ENCODE data around the gene NDUFAB1. TPM values are rescaled to one million over a fixed set of nuclear protein-coding genes. Genes with fewer than 3 reads are reported as not detected.
"Not testable (repeated sequence)": the region's sequence is repeated elsewhere in the genome, so short reads cannot be mapped to it uniquely, and the experiment has no call there.

The NDUFAB1 gene
- polyA plus RNA-seq, 1 of the 3 experiments (the other 2 are of a cell fraction): 187 TPM

- TF ChIP-seq TEAD4 (IDR thresholded peaks at IDR 0.05; ENCODE audit: borderline replicate concordance, insufficient read depth): no peak
- TF ChIP-seq RCOR1 (IDR thresholded peaks at IDR 0.05; ENCODE audit: low read length): no peak
- TF ChIP-seq ELF1 (IDR thresholded peaks at IDR 0.05): no peak
- TF ChIP-seq NFIC (IDR thresholded peaks at IDR 0.05; ENCODE audit: borderline replicate concordance): no peak
- TF ChIP-seq YY1 (IDR thresholded peaks at IDR 0.05; ENCODE audit: low read depth): no peak
- TF ChIP-seq CHD2 (IDR thresholded peaks at IDR 0.05; ENCODE audit: low read length, partially characterized antibody): no peak
- no peak for TF ChIP-seq MEF2A (IDR thresholded peaks at IDR 0.05; ENCODE audit: borderline replicate concordance, low read depth)
- no peak for TF ChIP-seq JUND (IDR thresholded peaks at IDR 0.05)
- TF ChIP-seq MXI1 (IDR thresholded peaks at IDR 0.05; ENCODE audit: low read depth, low read length): no peak
- TF ChIP-seq IRF3 (IDR thresholded peaks at IDR 0.05; ENCODE audit: low read depth, low read length): no peak
- no peak for TF ChIP-seq GATA2 (CRISPR knock-in tag; IDR thresholded peaks at IDR 0.05)
- no peak for TF ChIP-seq FOSL2 (IDR thresholded peaks at IDR 0.05; ENCODE audit: borderline replicate concordance, low read depth)
- no peak for TF ChIP-seq RFX5 (IDR thresholded peaks at IDR 0.05; ENCODE audit: low read length)
- TF ChIP-seq NRF1 (IDR thresholded peaks at IDR 0.05; ENCODE audit: low read depth, low read length): no peak
- no peak for TF ChIP-seq SMC3 (IDR thresholded peaks at IDR 0.05; ENCODE audit: low read depth, low read length)
- no peak for TF ChIP-seq MAX (IDR thresholded peaks at IDR 0.05; ENCODE audit: low read depth)
- no peak for TF ChIP-seq USF1 (IDR thresholded peaks at IDR 0.05; ENCODE audit: borderline replicate concordance, low read depth)
- H3K9me2 ChIP-seq: no peaks in the 10 kb centered on the region
- no peak overlapping the region for H3K4me2 ChIP-seq
- POLR2A ChIA-PET: no interaction called here
- DNase-seq: no peak
- no peaks in the 10 kb centered on the region for H3K9me3 ChIP-seq
- no peak overlapping the region for H2AFZ ChIP-seq (ENCODE audit: low read depth)
- WGBS (ENCODE audit: low lambda C conversion rate): 91% methylated on average over 4 of the region's 4 CpGs
- no peaks in the 10 kb centered on the region for H3K4me1 ChIP-seq (ENCODE audit: control insufficient read depth in 1 of 2, insufficient read depth in 2 of 2, low read depth in 1 of 2, low read length in 1 of 2)
- no peaks in the 10 kb centered on the region for H4K20me1 ChIP-seq (ENCODE audit: insufficient read depth)
- H3F3A ChIP-seq (replicated peaks; ENCODE audit: insufficient read depth): no peaks in the 10 kb centered on the region
- H3K9ac ChIP-seq: no peak overlapping the region
- H3K4me3 ChIP-seq (ENCODE audit: low read depth in 2 of 2, low read length in 1 of 2): no peak overlapping the region
- H3K27me3 ChIP-seq (ENCODE audit: insufficient read depth): no peaks in the 10 kb centered on the region
- H3K79me2 ChIP-seq (ENCODE audit: insufficient read depth): peaks cover 35% of the 10 kb centered on the region
- CTCF ChIA-PET: no interaction called here
- peaks cover 26 to 41% of the 10 kb centered on the region in 2 experiments for H3K36me3 ChIP-seq (replicated peaks in 1 of 2; ENCODE audit: control insufficient read depth in 1 of 2, insufficient read depth in 2 of 2, low read length in 1 of 2)
- no peak overlapping the region for H3K27ac ChIP-seq (ENCODE audit: low read depth in 2 of 2, low read length in 1 of 2)
These were observed 38.4 kb upstream of the NDUFAB1 start for GRCh38 chr16:23634461-23635036.

- Histone ChIP-seq H3K79me2 (ENCODE audit: insufficient read depth) (peaks cover 21% of the 10 kb centered on the region), H3K36me3 (replicated peaks in 1 of 2; ENCODE audit: control insufficient read depth in 1 of 2, insufficient read depth in 2 of 2, low read length in 1 of 2) (peaks cover 32 to 47% of the 10 kb centered on the region in 2 experiments)
- H3K27me3 ChIP-seq (ENCODE audit: insufficient read depth); H3K9me3 ChIP-seq; H3K9me2 ChIP-seq; H4K20me1 ChIP-seq (ENCODE audit: insufficient read depth); H3K27ac ChIP-seq (ENCODE audit: low read depth in 2 of 2, low read length in 1 of 2); CTCF ChIA-PET; POLR2A ChIA-PET; H3K4me2 ChIP-seq; H3K9ac ChIP-seq; H3F3A ChIP-seq (replicated peaks; ENCODE audit: insufficient read depth); H3K4me1 ChIP-seq (ENCODE audit: control insufficient read depth in 1 of 2, insufficient read depth in 2 of 2, low read depth in 1 of 2, low read length in 1 of 2); H2AFZ ChIP-seq (ENCODE audit: low read depth); DNase-seq; H3K4me3 ChIP-seq (ENCODE audit: low read depth in 2 of 2, low read length in 1 of 2): not testable (repeated sequence)
- 98% methylated on average over 3 of the region's 3 CpGs for WGBS (ENCODE audit: low lambda C conversion rate)
These were observed 35.8 kb upstream of the NDUFAB1 start for GRCh38 chr16:23631874-23632273.
